ENCODE measurements around the gene ATXN1.

The ATXN1 gene

GRCh38 chr6:16671302-16672289 is 89.7 kb downstream of the ATXN1 start:
- DNase-seq (ENCODE audit: low read depth) = no peak

- DNase-seq (ENCODE audit: low read depth) = no peak
Observed at GRCh38 chr6:16670617-16671051, 90.6 kb downstream of the ATXN1 start.

GRCh38 chr6:16670183-16670582 is 91.1 kb downstream of the ATXN1 start:
- no peak for DNase-seq (ENCODE audit: low read depth)

DNA sequence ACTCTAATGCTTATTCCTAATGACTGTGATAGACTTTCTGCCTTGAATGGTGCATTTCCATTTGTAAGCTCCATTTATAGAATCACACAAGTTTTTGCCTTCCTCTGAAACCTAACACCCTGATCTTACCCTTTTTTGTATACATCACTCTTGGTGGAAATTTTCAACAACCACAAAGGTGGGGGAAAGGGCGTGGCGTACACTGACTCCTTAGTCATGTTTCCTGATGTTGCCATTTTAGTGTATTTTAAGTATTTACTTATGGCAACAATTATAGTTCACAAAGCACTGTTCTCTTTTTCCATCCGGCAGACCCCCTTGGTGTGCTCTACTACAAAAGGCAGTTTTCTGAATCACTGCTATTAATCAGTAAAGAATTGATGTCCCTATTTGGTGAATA is 92.0 kb downstream of the ATXN1 start:
- peak; percentile 72 for DNase-seq (ENCODE audit: low read depth)

GRCh38 chr6:16667509-16667908 is 93.8 kb downstream of the ATXN1 start:
- no peak for DNase-seq (ENCODE audit: low read depth)

- DNase-seq (ENCODE audit: low read depth) = no peak
Observed at GRCh38 chr6:16665992-16666391, 95.3 kb downstream of the ATXN1 start.

GRCh38 chr6:16665182-16665581 is 96.1 kb downstream of the ATXN1 start:
- DNase-seq (ENCODE audit: low read depth) = no peak

DNA sequence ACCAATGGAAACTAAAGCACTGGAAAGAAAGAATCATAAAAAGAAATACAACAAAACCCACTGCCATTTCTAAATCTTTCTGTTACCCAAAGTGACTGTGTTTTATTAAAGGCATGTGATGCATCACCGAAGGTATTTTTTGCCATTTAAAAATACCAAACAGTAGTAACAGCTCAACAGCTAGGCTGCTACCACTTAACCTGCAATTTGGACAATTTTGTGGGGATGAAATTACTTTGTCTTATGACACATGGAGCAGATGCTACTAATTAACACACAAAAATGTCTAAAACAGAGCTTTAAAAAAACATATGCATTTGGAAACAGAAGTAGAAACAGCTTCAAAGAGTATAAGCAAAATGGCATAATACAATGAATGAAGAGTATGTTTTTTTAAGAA is 97.4 kb downstream of the ATXN1 start:
- DNase-seq (ENCODE audit: low read depth) = no peak

GRCh38 chr6:16660157-16660497 is 101.1 kb downstream of the ATXN1 start:
- DNase-seq (ENCODE audit: low read depth) = no peak

GRCh38 chr6:16659466-16660156 is 101.6 kb downstream of the ATXN1 start:
- DNase-seq (ENCODE audit: low read depth) = no peak

DNA sequence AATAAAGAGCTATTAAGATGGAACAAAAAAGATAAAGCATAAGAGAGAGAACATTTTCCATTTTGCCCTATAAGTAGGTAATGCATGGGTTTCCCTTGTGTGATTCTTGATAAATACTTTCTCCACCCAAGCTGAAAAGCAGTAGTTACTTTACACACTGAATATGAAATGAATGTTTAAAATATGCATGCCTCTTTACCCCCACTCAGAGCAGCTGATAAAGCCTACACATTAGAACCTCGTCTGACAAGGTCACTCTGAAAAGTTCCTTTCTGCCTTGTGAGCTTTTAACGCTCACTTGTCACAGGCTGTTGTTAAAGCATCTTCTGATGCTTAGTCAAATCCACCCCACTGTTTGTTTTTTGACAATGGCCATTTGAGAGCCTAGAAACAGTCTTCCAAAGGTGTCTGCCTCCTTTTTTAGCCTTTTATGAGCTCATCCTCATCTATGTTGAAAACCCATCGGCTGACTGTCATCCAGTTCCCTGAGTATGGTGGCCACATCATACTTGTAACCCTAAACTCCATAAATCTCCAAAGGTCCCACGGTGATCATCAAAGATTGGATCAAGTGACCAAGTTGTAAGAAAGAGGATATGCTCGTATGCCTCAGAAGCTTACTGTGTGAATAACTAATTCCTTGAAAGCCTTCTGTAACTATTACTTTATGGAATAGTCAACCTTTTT is 102.8 kb downstream of the ATXN1 start:
- DNase-seq (ENCODE audit: low read depth) = no peak

GRCh38 chr6:16657768-16658167 is 103.5 kb downstream of the ATXN1 start:
- no peak for DNase-seq (ENCODE audit: low read depth)

- no peak for DNase-seq (ENCODE audit: low read depth)
Observed at GRCh38 chr6:16656451-16656850, 104.8 kb downstream of the ATXN1 start.

GRCh38 chr6:16654701-16655100 is 106.6 kb downstream of the ATXN1 start:
- DNase-seq (ENCODE audit: low read depth) = no peak

DNA sequence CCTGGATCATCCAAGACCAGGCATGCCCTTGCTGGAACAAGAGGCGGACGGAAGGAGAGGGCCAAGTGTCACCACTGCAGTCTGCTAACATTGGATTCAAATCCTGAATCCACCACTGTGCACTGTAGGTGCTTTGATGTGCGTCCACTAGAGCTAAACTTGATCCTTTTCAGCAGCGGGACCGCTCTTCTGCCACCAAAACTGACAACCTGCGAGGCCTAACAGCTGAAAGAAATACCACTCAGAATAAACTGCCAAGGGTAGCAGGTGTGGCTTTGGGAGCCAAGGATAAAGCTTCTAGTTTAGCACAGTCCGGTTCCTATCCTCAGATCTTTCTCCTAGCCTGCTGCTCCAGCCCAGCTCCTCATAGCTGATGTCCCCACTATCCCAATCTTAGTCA is 108.0 kb downstream of the ATXN1 start:
- no peak for DNase-seq (ENCODE audit: low read depth)

- DNase-seq (ENCODE audit: low read depth) = no peak
Observed at GRCh38 chr6:16651871-16652270, 109.4 kb downstream of the ATXN1 start.

DNA sequence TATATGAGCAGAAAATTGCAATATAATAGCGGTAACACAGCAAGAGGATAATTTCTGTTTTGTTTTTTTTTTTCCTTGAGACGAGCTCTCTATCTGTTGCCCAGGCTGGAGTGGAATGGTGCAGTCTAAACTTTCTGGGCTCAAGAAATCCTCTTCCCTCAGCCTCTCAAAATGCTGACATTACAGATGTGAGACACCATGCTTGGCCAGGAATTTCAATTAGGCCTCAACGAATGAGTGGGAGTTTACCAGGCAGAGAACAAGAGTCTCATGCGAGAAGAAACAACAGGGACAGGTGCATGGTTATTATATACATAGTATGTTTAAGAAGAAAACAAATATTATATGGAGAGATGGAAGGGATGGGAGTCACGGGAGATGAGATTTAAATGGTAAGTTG is 111.4 kb downstream of the ATXN1 start:
- DNase-seq (ENCODE audit: low read depth) = no peak

- no peak for DNase-seq (ENCODE audit: low read depth)
Observed at GRCh38 chr6:16649241-16649640, 112.0 kb downstream of the ATXN1 start.

GRCh38 chr6:16648003-16648402 is 113.3 kb downstream of the ATXN1 start:
- no peak for DNase-seq (ENCODE audit: low read depth)

- no peak for DNase-seq (ENCODE audit: low read depth)
Observed at GRCh38 chr6:16647422-16647821, 113.8 kb downstream of the ATXN1 start.

DNA sequence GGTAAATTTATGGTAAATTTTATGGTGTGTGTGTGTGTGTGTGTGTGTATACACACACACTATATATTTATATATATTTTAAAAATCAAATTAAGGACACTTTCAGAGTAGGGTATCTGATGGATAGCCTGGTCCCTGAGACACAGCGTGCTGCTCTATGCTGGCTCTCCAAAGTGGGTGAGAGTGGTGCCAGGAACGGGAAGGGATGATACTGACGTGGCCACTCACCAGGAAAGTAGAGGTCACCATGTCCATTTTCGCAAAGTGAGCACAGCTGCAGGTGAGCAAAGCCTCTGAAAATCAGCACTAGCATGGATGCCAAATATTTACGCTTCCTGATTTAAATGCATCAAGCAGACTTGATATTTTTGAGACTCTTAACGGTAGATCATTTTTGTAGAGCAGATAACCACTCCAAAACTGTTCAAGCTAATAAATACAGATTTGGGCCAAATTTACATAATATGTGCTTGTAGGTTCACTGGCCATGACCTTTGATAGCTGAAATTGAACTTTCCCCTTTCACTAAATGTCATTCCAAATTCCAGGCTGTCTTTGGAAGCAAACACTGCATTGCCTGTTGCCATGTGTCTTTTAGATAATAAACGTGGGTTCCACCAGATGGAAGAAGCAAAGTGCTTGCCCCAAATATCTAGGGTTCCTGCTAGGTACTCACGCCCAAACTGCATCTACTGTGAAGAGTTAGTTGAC is 116.6 kb downstream of the ATXN1 start:
- no peak for DNase-seq (ENCODE audit: low read depth)
